GM18511 (cell line): ENCODE results near the gene NEK10.

Experiments
- ATAC-seq: cut with Tn5 transposase; IDR thresholded peaks from one replicate; pipeline ENCODE4 v1.9.1; 2021; ENCODE audit warnings: mild to moderate bottlenecking, moderate library complexity; ENCODE audit not compliant: unreplicated experiment

The NEK10 gene

GRCh38 chr3:27193056-27193455, 176.1 kb downstream of the NEK10 start:
- ATAC-seq, result no peak

- no peak for ATAC-seq
Measured at GRCh38 chr3:27186013-27186412, 183.2 kb downstream of the NEK10 start.

- no peak for ATAC-seq
Measured at GRCh38 chr3:27185231-27185989, 183.8 kb downstream of the NEK10 start.

- ATAC-seq, result no peak
Measured at GRCh38 chr3:27184261-27184660, 184.9 kb downstream of the NEK10 start.

- no peak for ATAC-seq
Measured at GRCh38 chr3:27176256-27176655, 192.9 kb downstream of the NEK10 start.

GRCh38 chr3:27174530-27174929, 194.7 kb downstream of the NEK10 start:
- ATAC-seq, result no peak

- peak; percentile 80 for ATAC-seq
Measured at GRCh38 chr3:27171113-27171512, 198.1 kb downstream of the NEK10 start.

GRCh38 chr3:27166888-27167287, 202.3 kb downstream of the NEK10 start:
- ATAC-seq, result no peak

GRCh38 chr3:27165321-27165721, 203.9 kb downstream of the NEK10 start:
- ATAC-seq, result no peak

- no peak for ATAC-seq
Measured at GRCh38 chr3:27160779-27161287, 208.3 kb downstream of the NEK10 start.

GRCh38 chr3:27160146-27160545, 209.0 kb downstream of the NEK10 start:
- ATAC-seq, result no peak

GRCh38 chr3:27147215-27147614, 222.0 kb downstream of the NEK10 start:
- ATAC-seq, result no peak

- no peak for ATAC-seq
Measured at GRCh38 chr3:27146786-27147185, 222.4 kb downstream of the NEK10 start.

GRCh38 chr3:27145719-27146118, 223.5 kb downstream of the NEK10 start:
- no peak for ATAC-seq

- no peak for ATAC-seq
Measured at GRCh38 chr3:27141668-27142067, 227.5 kb downstream of the NEK10 start.

GRCh38 chr3:27138562-27138961, 230.6 kb downstream of the NEK10 start:
- ATAC-seq, result no peak

- ATAC-seq, result no peak
Measured at GRCh38 chr3:27138005-27138404, 231.2 kb downstream of the NEK10 start.

- peak; percentile 99 for ATAC-seq
Measured at GRCh38 chr3:27134171-27134796, 234.9 kb downstream of the NEK10 start.

GRCh38 chr3:27133060-27133459, 236.1 kb downstream of the NEK10 start:
- no peak for ATAC-seq

GRCh38 chr3:27130796-27131195, 238.4 kb downstream of the NEK10 start:
- ATAC-seq, result no peak

- no peak for ATAC-seq
Measured at GRCh38 chr3:27127879-27128278, 241.3 kb downstream of the NEK10 start.

- ATAC-seq, result no peak
Measured at GRCh38 chr3:27127195-27127594, 242.0 kb downstream of the NEK10 start.
